GM06990 (cell line): ENCODE results near the gene SUCNR1.
A peak's percentile ranks its signal among the peaks of the same experiment; 100 is the strongest.
"Not testable (repeated sequence)": the region's sequence is repeated elsewhere in the genome, so short reads cannot be mapped to it uniquely, and the experiment has no call there.

ENCODE experiments used
- DNase-seq: peaks from one replicate; pipeline ENCODE4 v3.0.0-alpha.2; 2011; ENCODE audit not compliant: insufficient read length; ENCODE audit errors: extremely low read depth
- H3K27me3 ChIP-seq: replicated peaks from 2 replicates; pipeline ENCODE4 v1.6.0; 2011; ENCODE audit warnings: low read length; ENCODE audit not compliant: control insufficient read depth, insufficient read depth
- H3K36me3 ChIP-seq: 2 replicates; pipeline ENCODE4 v1.5.1; 2011; ENCODE audit warnings: low read length; ENCODE audit not compliant: control insufficient read depth, insufficient read depth
- H3K4me3 ChIP-seq: replicated peaks from 2 replicates; pipeline ENCODE4 v1.5.1; 2011; ENCODE audit warnings: low read depth, mild to moderate bottlenecking, control low read depth, low read length
- TF ChIP-seq, protein P1 (sequence below): IDR thresholded peaks from 2 replicates; pipeline ENCODE4 v1.5.1; 2011; ENCODE audit warnings: low read length, control low read depth, mild to moderate bottlenecking, inconsistent platforms; ENCODE audit not compliant: insufficient read depth, poor library complexity, severe bottlenecking

The SUCNR1 gene

GRCh38 chr3:151890721-151891141 is 17.3 kb downstream of the SUCNR1 start:
- H3K36me3 ChIP-seq: no peaks in the 10 kb centered on the region
- DNase-seq: peak; percentile 7
- H3K4me3 ChIP-seq: no peak overlapping the region
- TF ChIP-seq, protein P1, sequence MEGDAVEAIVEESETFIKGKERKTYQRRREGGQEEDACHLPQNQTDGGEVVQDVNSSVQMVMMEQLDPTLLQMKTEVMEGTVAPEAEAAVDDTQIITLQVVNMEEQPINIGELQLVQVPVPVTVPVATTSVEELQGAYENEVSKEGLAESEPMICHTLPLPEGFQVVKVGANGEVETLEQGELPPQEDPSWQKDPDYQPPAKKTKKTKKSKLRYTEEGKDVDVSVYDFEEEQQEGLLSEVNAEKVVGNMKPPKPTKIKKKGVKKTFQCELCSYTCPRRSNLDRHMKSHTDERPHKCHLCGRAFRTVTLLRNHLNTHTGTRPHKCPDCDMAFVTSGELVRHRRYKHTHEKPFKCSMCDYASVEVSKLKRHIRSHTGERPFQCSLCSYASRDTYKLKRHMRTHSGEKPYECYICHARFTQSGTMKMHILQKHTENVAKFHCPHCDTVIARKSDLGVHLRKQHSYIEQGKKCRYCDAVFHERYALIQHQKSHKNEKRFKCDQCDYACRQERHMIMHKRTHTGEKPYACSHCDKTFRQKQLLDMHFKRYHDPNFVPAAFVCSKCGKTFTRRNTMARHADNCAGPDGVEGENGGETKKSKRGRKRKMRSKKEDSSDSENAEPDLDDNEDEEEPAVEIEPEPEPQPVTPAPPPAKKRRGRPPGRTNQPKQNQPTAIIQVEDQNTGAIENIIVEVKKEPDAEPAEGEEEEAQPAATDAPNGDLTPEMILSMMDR: no peak
- H3K27me3 ChIP-seq: no peaks in the 10 kb centered on the region

- DNase-seq: no peak
- Histone ChIP-seq H3K27me3 (no peaks in the 10 kb centered on the region), H3K4me3 (no peak overlapping the region), H3K36me3 (no peaks in the 10 kb centered on the region)
- TF ChIP-seq, protein P1: no peak
These were observed 18.3 kb downstream of the SUCNR1 start for GRCh38 chr3:151891721-151892120.

DNA sequence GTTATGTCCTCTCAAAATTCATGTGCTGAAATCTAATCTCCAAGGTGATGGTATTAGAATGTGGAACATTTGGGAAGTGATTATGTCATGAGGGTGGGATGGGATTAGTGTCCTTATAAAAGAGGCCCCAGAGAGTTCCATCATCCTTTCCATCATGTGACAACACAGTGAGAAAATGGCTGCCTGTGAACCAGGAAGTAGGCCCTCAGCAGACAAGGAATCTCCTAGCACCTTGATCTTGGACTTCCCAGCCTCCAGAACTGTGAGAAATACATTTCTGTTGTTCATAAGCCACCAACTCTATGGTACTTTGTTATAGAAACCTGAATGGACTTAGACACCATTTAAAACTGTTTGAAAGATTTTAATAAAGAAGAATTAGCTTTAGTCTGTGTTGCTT is 20.8 kb downstream of the SUCNR1 start:
- TF ChIP-seq, protein P1: no peak
- Histone ChIP-seq H3K36me3 (no peaks in the 10 kb centered on the region), H3K27me3 (no peaks in the 10 kb centered on the region), H3K4me3 (no peak overlapping the region)
- no peak for DNase-seq

DNA sequence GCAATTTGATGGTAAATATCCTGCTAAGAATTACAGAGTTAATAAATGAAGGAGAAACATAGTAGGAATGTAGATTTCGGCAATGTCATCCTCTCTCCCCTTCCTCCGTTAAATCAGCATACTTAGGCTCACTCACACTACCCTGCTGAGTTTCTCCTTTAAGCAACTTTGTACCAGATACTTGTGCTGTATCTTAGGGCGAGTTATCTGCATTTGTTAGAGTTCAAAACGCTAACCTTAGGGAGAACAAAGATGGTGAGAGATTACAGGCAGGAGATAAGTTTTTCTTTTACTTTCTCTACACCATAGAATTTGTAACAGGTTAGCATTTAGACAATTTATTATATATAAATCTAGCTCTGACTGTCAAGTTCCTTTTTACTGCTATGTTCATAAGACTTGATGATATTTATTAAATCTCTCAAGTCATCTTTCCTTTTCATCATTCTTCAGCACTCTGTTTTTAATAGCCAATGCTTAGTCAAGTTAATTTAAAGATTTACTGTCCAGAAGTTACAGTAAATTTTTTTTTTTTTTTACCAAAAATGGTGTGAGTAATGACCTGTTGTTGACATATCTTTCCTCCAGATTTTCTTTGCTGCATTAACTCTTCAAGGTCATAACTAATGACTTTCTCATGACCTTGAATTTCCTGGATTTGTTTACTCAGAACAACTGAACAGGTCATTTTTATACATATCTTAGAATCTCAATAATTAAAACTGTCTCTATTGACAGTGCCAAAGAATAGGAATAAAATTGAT is 22.2 kb downstream of the SUCNR1 start:
- Histone ChIP-seq H3K4me3 (no peak overlapping the region), H3K27me3 (no peaks in the 10 kb centered on the region), H3K36me3 (no peaks in the 10 kb centered on the region)
- TF ChIP-seq, protein P1: no peak
- no peak for DNase-seq

DNA sequence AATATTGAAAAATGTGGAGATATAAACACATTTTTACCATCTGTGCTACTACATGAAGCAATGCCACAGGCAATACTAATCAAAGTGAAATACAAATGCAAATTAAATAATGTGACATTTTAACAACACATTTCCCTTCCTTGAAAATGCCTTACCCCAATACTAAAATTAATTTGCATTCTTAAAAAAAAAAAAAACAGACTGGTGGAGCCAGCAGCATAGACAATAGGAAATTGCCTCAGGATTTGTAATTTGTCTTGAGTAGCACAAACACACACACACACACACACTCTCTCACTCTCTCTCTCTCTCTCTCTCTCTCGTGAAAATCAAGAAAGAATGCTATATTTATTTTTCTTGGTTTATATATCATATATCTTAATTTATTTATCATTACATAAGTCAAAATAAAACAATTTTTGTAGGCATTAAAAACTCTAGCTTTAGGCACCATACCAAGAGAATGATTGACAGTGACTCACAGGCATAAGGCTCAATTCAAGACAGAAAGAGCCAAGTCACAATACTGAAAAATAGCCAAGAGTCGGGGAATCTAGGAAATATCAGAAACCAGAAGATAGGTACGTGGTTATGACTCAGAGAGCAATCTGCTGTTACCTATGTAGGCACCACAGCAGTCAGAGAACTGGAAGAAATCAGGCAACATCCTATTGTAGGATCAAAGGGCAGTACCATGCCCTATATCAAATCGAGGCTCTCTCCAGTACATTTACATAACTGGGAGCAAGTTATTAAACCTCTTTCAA is 23.0 kb downstream of the SUCNR1 start:
- H3K4me3 ChIP-seq: no peak overlapping the region
- TF ChIP-seq, protein P1: no peak
- no peaks in the 10 kb centered on the region for H3K36me3 ChIP-seq
- DNase-seq: no peak
- H3K27me3 ChIP-seq: no peaks in the 10 kb centered on the region

DNA sequence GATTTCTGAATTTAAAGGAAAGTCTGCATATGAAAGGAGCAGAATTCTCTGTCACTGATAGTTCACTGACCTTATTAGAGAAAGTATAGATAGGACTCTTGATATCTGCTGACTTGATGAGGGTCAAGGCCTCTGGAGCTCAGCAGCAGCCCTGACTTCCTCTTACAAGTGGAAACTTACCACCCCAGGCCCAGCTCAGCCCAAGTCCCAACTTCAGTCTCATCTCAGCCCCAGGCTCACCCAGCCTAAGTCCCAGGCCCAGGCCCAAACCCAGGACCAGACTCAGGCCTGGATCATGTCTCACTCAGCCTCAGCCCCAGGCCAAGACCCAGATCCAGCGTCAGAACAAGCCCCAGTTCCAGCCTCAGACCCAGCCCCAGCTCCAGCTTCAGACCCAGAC is 24.7 kb downstream of the SUCNR1 start:
- H3K4me3 ChIP-seq, H3K27me3 ChIP-seq, DNase-seq, H3K36me3 ChIP-seq: not testable (repeated sequence)

GRCh38 chr3:151898564-151899261 is 25.3 kb downstream of the SUCNR1 start:
- H3K4me3 ChIP-seq, DNase-seq, H3K27me3 ChIP-seq: not testable (repeated sequence)

More at GRCh38 chr3:151898564-151899261, 25.3 kb downstream of the SUCNR1 start:
- H3K36me3 ChIP-seq: not testable (repeated sequence)
